ENCODE data around the gene KSR2. TPM values are rescaled to one million over a fixed set of nuclear protein-coding genes. Genes with fewer than 3 reads are reported as not detected.

Gene KSR2
- total RNA-seq, 1 donor from 2014 or later, result not detected

- Histone ChIP-seq H3K27ac (replicated peaks) (no peak overlapping the region), H3K4me1 (no peaks in the 10 kb centered on the region), H3K27me3 (ENCODE audit: low read depth) (peaks cover 68% of the 10 kb centered on the region), H3K36me3 (no peaks in the 10 kb centered on the region), H3K4me3 (no peak overlapping the region), H3K9me3 (replicated peaks) (peaks cover 2% of the 10 kb centered on the region)
- intact Hi-C loops (cut with micrococcal nuclease), result no loop called here
- DNase-seq, result no peak
- TF ChIP-seq CTCF (IDR thresholded peaks at IDR 0.05; ENCODE audit: borderline replicate concordance), result no peak
These were observed 8.6 kb upstream of the KSR2 start for GRCh38 chr12:117977373-117977772.

GRCh38 chr12:117975006-117975405, 6.2 kb upstream of the KSR2 start:
- no peak for TF ChIP-seq CTCF (IDR thresholded peaks at IDR 0.05; ENCODE audit: borderline replicate concordance)
- Histone ChIP-seq H3K9me3 (replicated peaks) (peaks cover 25% of the 10 kb centered on the region), H3K4me3 (no peak overlapping the region), H3K4me1 (no peaks in the 10 kb centered on the region), H3K27me3 (ENCODE audit: low read depth) (peaks cover 56% of the 10 kb centered on the region), H3K27ac (replicated peaks) (no peak overlapping the region), H3K36me3 (no peaks in the 10 kb centered on the region)
- no peak for DNase-seq
- intact Hi-C loops (cut with micrococcal nuclease), result no loop called here

- Histone ChIP-seq H3K4me1 (peaks cover 7% of the 10 kb centered on the region), H3K9me3 (replicated peaks) (peaks cover 25% of the 10 kb centered on the region), H3K4me3 (no peak overlapping the region), H3K27ac (replicated peaks) (no peak overlapping the region), H3K27me3 (ENCODE audit: low read depth) (peaks cover 76% of the 10 kb centered on the region), H3K36me3 (no peaks in the 10 kb centered on the region)
- DNase-seq, result no peak
- no peak for TF ChIP-seq CTCF (IDR thresholded peaks at IDR 0.05; ENCODE audit: borderline replicate concordance)
- intact Hi-C loops (cut with micrococcal nuclease), result no loop called here
These were observed 3.5 kb upstream of the KSR2 start for GRCh38 chr12:117972301-117972700.

GRCh38 chr12:117970334-117970733, 1.5 kb upstream of the KSR2 start:
- peaks cover 7% of the 10 kb centered on the region for H3K4me1 ChIP-seq
- intact Hi-C loops (cut with micrococcal nuclease), result no loop called here
- peaks cover 84% of the 10 kb centered on the region for H3K27me3 ChIP-seq (ENCODE audit: low read depth)
- no peak overlapping the region for H3K4me3 ChIP-seq
- no peak for DNase-seq
- no peak for TF ChIP-seq CTCF (IDR thresholded peaks at IDR 0.05; ENCODE audit: borderline replicate concordance)
- H3K36me3 ChIP-seq, result no peaks in the 10 kb centered on the region
- no peak overlapping the region for H3K27ac ChIP-seq (replicated peaks)
- H3K9me3 ChIP-seq (replicated peaks), result peaks cover 25% of the 10 kb centered on the region

- Histone ChIP-seq H3K27me3 (ENCODE audit: low read depth) (peaks cover 84% of the 10 kb centered on the region), H3K4me3 (peak overlapping the region; percentile 62), H3K4me1 (peaks cover 7% of the 10 kb centered on the region), H3K27ac (replicated peaks) (no peak overlapping the region), H3K36me3 (no peaks in the 10 kb centered on the region), H3K9me3 (replicated peaks) (peaks cover 25% of the 10 kb centered on the region)
- no peak for DNase-seq
- TF ChIP-seq CTCF (IDR thresholded peaks at IDR 0.05; ENCODE audit: borderline replicate concordance), result no peak
- intact Hi-C loops (cut with micrococcal nuclease), result no loop called here
These were observed 520 bp downstream of the KSR2 start for GRCh38 chr12:117968151-117968789.
